Liver (tissue), 9 donors: ENCODE measurements around the gene ODAD2. TPM values are rescaled to one million over a fixed set of nuclear protein-coding genes. Genes with fewer than 3 reads are reported as not detected.

ENCODE experiments used
- DNase-seq: peaks from one replicate; pipeline ENCODE4 v3.0.0-alpha.2; 2017; ENCODE audit warnings: low spot score
- H3K27ac ChIP-seq, 2 donors: one replicate each; pipeline ENCODE4 v1.7.0; 2013; ENCODE audit warnings: inconsistent platforms in 2 of 2, low read length in 2 of 2, control low read depth in 1 of 2, low read depth in 1 of 2, mild to moderate bottlenecking in 1 of 2
- H3K27me3 ChIP-seq, 4 donors: one replicate each; pipeline versions ENCODE4 v1.6.1 to v1.7.0; 2013; ENCODE audit warnings: low read length in 3 of 4, inconsistent platforms in 1 of 4, mild to moderate bottlenecking in 1 of 4, moderate library complexity in 1 of 4; ENCODE audit not compliant: control insufficient read depth in 4 of 4, insufficient read depth in 4 of 4
- H3K36me3 ChIP-seq, 4 donors: one replicate each; pipeline versions ENCODE4 v1.6.1 to v1.7.0; 2013; ENCODE audit warnings: low read length in 3 of 4, mild to moderate bottlenecking in 3 of 4, low read depth in 1 of 4, moderate library complexity in 1 of 4; ENCODE audit not compliant: control insufficient read depth in 4 of 4, insufficient read depth in 3 of 4
- H3K4me1 ChIP-seq, 4 donors: one replicate each; pipeline versions ENCODE4 v1.6.1 to v1.7.0; 2013; ENCODE audit warnings: low read length in 3 of 4, mild to moderate bottlenecking in 3 of 4, moderate library complexity in 1 of 4; ENCODE audit not compliant: control insufficient read depth in 4 of 4, insufficient read depth in 4 of 4
- H3K4me3 ChIP-seq, 3 donors: one replicate each; pipeline versions ENCODE4 v1.6.1 to v1.7.0; 2013; ENCODE audit warnings: low read length in 3 of 3, control low read depth in 1 of 3, low read depth in 1 of 3, mild to moderate bottlenecking in 1 of 3
- H3K9ac ChIP-seq, 2 donors: one replicate each; pipeline ENCODE4 v1.7.0; 2013; ENCODE audit warnings: low read length in 2 of 2, mild to moderate bottlenecking in 2 of 2, moderate library complexity in 2 of 2, control low read depth in 1 of 2, low read depth in 1 of 2
- H3K9me3 ChIP-seq, 4 donors: one replicate each; pipeline versions ENCODE4 v1.6.1 to v1.7.0; 2013; ENCODE audit warnings: low read length in 3 of 4; ENCODE audit not compliant: control insufficient read depth in 4 of 4
- ATF3 ChIP-seq: IDR thresholded peaks from 2 replicates; pipeline ENCODE4 v1.6.1; 2016; ENCODE audit warnings: antibody characterized with exemption
- CTCF ChIP-seq: fragments of 150-350 bp; IDR thresholded peaks from 2 replicates; pipeline ENCODE4 v1.5.1; 2017; ENCODE audit warnings: improper control_type of control experiment, low read depth, low read length; ENCODE audit not compliant: missing input control
- EGR1 ChIP-seq, 2 donors: IDR thresholded peaks; 2 replicates each; pipeline ENCODE4 v1.6.1; 2016 to 2018; ENCODE audit warnings: antibody characterized with exemption in 2 of 2, low read depth in 2 of 2
- FOXA1 ChIP-seq: IDR thresholded peaks from 2 replicates; pipeline ENCODE4 v1.6.1; 2016; ENCODE audit warnings: antibody characterized with exemption
- FOXA2 ChIP-seq: IDR thresholded peaks from 2 replicates; pipeline ENCODE4 v1.6.1; 2016; ENCODE audit warnings: antibody characterized with exemption
- HNF4A ChIP-seq, 2 donors: conservative IDR thresholded peaks; 2 replicates each; pipeline ENCODE4 v1.6.1; 2016; ENCODE audit warnings: antibody characterized with exemption in 2 of 2, mild to moderate bottlenecking in 2 of 2
- HNF4G ChIP-seq: IDR thresholded peaks from 2 replicates; pipeline ENCODE4 v1.6.1; 2016; ENCODE audit warnings: antibody characterized with exemption
- JUND ChIP-seq, 2 donors: IDR thresholded peaks; 2 replicates each; pipeline ENCODE4 v1.6.1; 2016; ENCODE audit warnings: antibody characterized with exemption in 2 of 2
- MAX ChIP-seq: IDR thresholded peaks from 2 replicates; pipeline ENCODE4 v1.6.1; 2016; ENCODE audit warnings: antibody characterized with exemption
- REST ChIP-seq: IDR thresholded peaks from 2 replicates; pipeline ENCODE4 v1.6.1; 2016; ENCODE audit warnings: antibody characterized with exemption, mild to moderate bottlenecking
- RXRA ChIP-seq, 2 donors: IDR thresholded peaks; 2 replicates each; pipeline ENCODE4 v1.6.1; 2017 to 2018; ENCODE audit warnings: antibody characterized with exemption in 2 of 2, mild to moderate bottlenecking in 1 of 2
- SP1 ChIP-seq: IDR thresholded peaks from 2 replicates; pipeline ENCODE4 v1.6.1; 2018; ENCODE audit warnings: antibody characterized with exemption, mild to moderate bottlenecking
- TAF1 ChIP-seq: conservative IDR thresholded peaks from 2 replicates; pipeline ENCODE4 v1.6.1; 2016; ENCODE audit warnings: antibody characterized with exemption, mild to moderate bottlenecking
- YY1 ChIP-seq: IDR thresholded peaks from 2 replicates; pipeline ENCODE4 v1.6.1; 2016; ENCODE audit warnings: antibody characterized with exemption, mild to moderate bottlenecking
- ZBTB33 ChIP-seq: IDR thresholded peaks from 2 replicates; pipeline ENCODE4 v1.6.1; 2016; ENCODE audit warnings: antibody characterized with exemption
- WGBS: extraction: QIAGEN DNeasy Blood & Tissue Kit; methylation state at CpG from one replicate; pipeline ENCODE4 v1.1.7; 2013; 5-methylcytosine and 5-hydroxymethylcytosine counted together
- polyA plus RNA-seq, 2 donors: library from polyadenylated mRNA; stranded (reverse) in 1 of 2; unstranded in 1 of 2; fragments of 200-250 nt in 1 of 2; fragments of >200 nt in 1 of 2; fragmentation: Nextera tagmentation in 1 of 2; extraction: Ambion mirVana in 1 of 2; gene quantifications; one replicate each; pipeline versions ENCODE4 v1.2.1 to v1.2.3, GENCODE V29; 2013 to 2015
- total RNA-seq, 2 donors: library from RNA; depleted of rRNA; stranded (reverse); fragments of >200 nt; gene quantifications; one replicate each; pipeline ENCODE4 v1.2.3, GENCODE V29; 2014
- donor health status: healthy.
- donor health status: healthy.
- donor health status: healthy.
- donor health status: healthy.
- donor health status: healthy.

The ODAD2 gene
- total and polyA plus RNA-seq, 4 donors = 0.14 to 0.84 (median 0.38) TPM

GRCh38 chr10:27844223-27844622, 154.7 kb downstream of the ODAD2 start (continued):
- TF ChIP-seq CTCF (no peak), JUND (IDR thresholded peaks at IDR 0.05) (no peak), ATF3 (no peak), TAF1 (no peak), YY1 (no peak), HNF4A (conservative IDR thresholded peaks at IDR 0.05) (no peak), SP1 (no peak), EGR1 (IDR thresholded peaks at IDR 0.05; ENCODE audit: low read depth in 2 of 2) (no peak), FOXA1 (no peak)

GRCh38 chr10:27838901-27839300, 160.0 kb downstream of the ODAD2 start:
- Histone ChIP-seq H3K4me3 (no peak overlapping the region), H3K36me3 (no peaks in the 10 kb centered on the region), H3K9ac (no peak overlapping the region), H3K27me3 (no peaks in the 10 kb centered on the region), H3K9me3 (no peaks in the 10 kb centered on the region), H3K27ac (no peak overlapping the region), H3K4me1 (no peaks in the 10 kb centered on the region)
- 88% methylated on average over 8 of the region's 8 CpGs for WGBS
- TF ChIP-seq HNF4G (no peak), FOXA1 (no peak), HNF4A (conservative IDR thresholded peaks at IDR 0.05) (no peak), MAX (no peak), RXRA (IDR thresholded peaks at IDR 0.05) (no peak)
- no peak for DNase-seq

- Histone ChIP-seq H3K27ac (no peak overlapping the region), H3K4me1 (no peaks in the 10 kb centered on the region), H3K36me3 (no peaks in the 10 kb centered on the region), H3K9ac (no peak overlapping the region), H3K27me3 (no peaks in the 10 kb centered on the region), H3K4me3 (no peak overlapping the region), H3K9me3 (no peaks in the 10 kb centered on the region)
- DNase-seq = no peak
- TF ChIP-seq EGR1 (IDR thresholded peaks at IDR 0.05; ENCODE audit: low read depth in 2 of 2) (no peak), REST (no peak), ZBTB33 (no peak), FOXA2 (no peak)
- 74% methylated on average over 4 of the region's 4 CpGs for WGBS
Observed at GRCh38 chr10:27838361-27838760, 160.5 kb downstream of the ODAD2 start.
